GM18868 (cell line): ENCODE data around the gene C17orf58.
"Not testable (repeated sequence)": the region's sequence is repeated elsewhere in the genome, so short reads cannot be mapped to it uniquely, and the experiment has no call there.

ENCODE experiments used
- ATAC-seq: cut with Tn5 transposase; IDR thresholded peaks from one replicate; pipeline ENCODE4 v1.9.1; 2021; ENCODE audit warnings: mild to moderate bottlenecking, moderate library complexity; ENCODE audit not compliant: unreplicated experiment

The C17orf58 gene

DNA sequence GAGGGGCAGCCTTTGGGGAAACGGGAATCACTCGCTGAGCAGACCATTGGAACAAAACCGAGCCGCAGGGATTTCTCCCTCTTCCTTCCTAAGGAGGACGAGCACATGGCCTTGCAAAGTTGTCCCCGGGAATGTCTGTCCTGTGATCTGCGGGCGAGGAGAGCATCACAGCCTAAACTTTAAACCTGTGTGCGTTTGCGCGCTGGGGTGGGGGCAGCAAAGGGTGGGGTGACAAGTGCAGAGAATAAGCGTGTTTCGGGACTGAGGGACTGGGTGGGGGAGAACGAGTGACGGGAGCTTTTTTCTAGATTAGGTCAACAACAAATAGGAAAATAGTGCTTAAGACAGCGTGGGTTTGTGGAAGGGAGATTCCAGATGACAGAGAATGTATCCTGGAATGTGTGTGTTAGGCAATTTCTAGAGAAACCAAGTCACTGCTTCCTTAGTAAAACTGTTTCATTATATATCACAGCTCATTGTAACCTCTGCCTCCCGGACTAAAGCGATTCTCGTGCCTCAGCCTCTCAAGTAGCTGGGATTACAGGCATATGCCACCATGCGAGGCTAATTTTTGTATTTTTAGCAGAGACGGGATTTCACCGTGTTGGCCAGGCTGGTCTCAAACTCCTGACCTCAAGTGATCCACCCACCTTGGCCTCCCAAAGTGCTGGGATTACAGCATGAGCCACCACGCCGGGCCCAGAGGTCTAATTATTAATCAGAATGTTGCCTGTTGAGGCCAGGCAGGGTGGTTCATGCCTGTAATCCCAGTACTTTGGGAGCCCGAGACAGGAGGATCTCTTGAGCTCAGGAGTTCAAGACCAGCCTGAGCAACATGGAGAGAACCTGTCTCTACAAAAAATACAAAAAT, at the start of gene C17orf58:
C17orf58 (minus strand) TSS at position 169 of the 871 bp plus-strand sequence. CDS start 271 bp downstream, outside the sequence.
- not testable (repeated sequence) for ATAC-seq

GRCh38 chr17:68036304-68037147, 40.3 kb upstream of the C17orf58 start:
- no peak for ATAC-seq

DNA sequence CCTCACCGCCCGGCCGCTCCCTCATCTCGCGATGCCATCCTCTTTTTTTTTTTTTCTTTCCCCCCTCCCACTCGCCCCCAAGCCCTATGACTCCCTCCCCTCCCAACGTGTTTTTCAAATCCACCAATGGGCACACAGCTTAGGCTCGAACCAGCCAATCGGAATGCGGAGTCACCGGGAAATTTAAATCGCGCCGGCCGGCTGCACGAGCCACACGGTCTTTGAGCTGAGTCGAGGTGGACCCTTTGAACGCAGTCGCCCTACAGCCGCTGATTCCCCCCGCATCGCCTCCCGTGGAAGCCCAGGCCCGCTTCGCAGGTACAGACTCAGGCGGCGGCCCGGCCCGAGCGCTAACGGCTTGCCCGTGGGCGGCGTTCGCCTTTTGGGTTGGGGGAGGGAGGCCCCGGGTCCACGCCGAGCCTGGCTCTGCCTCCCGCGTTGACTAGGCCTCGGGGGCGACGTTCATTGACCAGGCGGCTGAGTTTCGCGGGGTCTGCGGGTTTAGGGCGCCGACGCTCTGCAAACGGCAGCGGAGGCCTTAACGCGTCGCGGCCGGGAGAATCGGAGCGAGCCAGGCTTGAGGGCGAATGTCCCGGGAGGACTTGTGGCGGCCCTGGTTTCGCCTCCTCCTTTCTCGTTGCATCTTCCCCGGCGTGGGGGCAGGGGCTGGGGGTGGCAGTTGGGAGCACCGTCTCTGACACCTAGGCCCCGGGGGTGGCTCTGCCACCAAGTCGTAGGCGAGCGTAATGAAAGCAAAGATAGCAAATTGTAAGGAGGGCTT, 39.4 kb upstream of the C17orf58 start, which contains the start of gene KPNA2:
KPNA2 (plus strand) TSS at position 213 of the 781 bp plus-strand sequence. CDS start 1,398 bp downstream, outside the sequence.
- ATAC-seq = peak; percentile 91

GRCh38 chr17:68035131-68035522, 38.9 kb upstream of the C17orf58 start:
- ATAC-seq = peak; percentile 92

DNA sequence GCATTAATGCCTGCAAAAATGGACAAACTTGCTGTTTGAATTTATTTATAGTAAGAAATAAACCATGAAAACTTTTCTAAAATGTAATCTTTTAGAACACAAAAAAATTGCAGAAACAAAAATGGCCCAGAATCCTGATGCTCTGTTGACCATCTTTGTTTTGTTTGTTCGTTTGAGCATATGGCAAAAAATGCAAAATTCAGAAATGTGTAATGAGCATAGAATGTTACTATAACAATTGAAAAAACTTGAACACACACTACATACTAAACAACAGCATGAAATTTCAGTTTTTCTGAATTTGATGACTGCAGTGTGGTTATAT, 38.1 kb upstream of the C17orf58 start:
- ATAC-seq = no peak

GRCh38 chr17:68033636-68034451, 37.6 kb upstream of the C17orf58 start:
- ATAC-seq = no peak

DNA sequence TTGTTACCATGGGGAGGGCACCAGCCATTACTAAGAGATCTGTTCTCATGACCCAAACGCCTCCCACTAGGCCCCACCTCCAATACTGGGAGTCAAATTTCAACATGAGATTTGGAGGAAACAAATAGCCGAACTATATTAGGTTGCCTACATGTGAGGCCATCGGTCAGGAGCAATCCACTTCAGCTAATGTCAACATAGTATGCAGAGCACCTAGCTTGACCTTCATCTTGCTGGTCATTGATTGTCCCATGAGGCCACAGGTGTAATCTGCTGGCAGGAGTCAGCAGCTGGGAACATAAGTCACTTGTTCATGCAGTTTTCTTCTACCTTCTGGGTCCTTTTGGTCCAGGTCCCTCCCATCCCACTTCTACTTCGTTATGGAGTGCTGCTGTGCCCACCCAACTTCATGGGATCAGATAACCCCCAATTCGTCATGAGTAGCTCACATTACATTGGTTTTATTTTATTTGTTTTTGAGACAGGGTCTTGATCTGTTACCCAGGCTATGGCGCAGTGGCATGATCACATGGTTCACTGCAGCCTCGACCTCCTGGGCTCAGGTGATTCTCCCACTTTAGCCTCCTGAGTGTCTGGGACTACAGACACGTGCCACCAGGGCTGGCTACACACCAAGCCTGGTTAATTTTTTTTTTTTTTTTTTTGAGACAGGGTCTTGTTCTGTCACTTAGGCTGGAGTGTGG, 33.4 kb upstream of the C17orf58 start:
- ATAC-seq = no peak

DNA sequence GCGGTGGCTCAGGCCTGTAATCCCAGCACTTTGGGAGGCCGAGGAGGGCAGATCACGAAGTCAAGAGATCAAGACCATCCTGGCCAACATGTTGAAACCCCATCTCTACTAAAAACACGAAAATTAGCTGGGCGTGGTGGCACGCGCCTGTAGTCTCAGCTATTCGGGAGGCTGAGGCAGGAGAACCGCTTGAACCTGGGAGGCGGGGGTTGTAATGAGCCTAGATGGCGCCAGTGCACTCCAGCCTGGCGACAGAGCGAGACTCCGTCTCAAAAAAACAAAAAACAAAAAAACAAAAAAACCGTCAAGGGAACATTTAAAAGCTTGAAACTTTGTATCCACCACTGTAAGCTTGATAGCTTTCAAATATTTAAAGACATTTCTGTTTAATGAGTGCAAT, 26.3 kb upstream of the C17orf58 start:
- not testable (repeated sequence) for ATAC-seq

- ATAC-seq = no peak
These were observed 25.7 kb upstream of the C17orf58 start for GRCh38 chr17:68021963-68022362.

GRCh38 chr17:68020791-68021190, 24.5 kb upstream of the C17orf58 start:
- ATAC-seq = not testable (repeated sequence)

GRCh38 chr17:68020409-68020756, 24.1 kb upstream of the C17orf58 start:
- ATAC-seq = no peak

- peak; percentile 95 for ATAC-seq
These were observed 23.6 kb upstream of the C17orf58 start for GRCh38 chr17:68019675-68020408.

DNA sequence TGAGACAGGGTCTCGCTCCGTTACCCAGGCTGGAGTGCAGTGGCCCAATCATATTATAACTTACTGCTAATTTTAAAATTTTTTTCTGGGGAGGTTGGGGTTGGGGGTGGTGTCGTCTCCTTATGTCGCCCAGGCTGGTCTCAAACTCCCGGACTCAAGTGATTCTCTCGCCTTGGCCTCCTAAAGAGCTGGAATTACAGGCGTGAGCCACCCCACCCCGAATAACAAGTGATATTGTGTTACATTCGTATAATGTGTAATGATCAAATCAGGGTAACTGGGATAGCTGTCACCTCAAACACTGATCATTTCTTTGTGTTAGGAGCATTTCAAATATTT, 23.0 kb upstream of the C17orf58 start:
- ATAC-seq = no peak

DNA sequence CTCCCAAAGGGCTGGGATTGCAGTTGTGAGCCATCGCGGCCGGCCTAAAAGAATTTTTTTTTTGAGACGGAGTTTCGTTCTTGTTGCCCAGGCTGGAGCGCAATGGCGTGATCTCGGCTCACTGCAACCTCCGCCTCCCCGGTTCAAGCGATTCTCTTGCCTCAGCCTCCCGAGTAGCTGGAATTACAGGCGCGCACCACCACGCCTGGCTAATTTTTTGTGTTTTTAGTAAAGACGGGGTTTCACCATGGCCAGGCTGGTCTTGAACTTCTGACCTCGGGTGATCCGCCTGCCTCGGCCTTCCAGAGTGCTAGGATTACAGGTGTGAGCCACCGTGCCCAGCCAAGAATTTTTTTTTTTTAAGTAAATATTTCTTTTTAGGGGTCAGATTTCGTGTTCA, 22.2 kb upstream of the C17orf58 start:
- ATAC-seq = not testable (repeated sequence)

GRCh38 chr17:68016838-68017237, 20.6 kb upstream of the C17orf58 start:
- ATAC-seq = no peak

GRCh38 chr17:68015081-68015723, 18.9 kb upstream of the C17orf58 start:
- ATAC-seq = no peak

DNA sequence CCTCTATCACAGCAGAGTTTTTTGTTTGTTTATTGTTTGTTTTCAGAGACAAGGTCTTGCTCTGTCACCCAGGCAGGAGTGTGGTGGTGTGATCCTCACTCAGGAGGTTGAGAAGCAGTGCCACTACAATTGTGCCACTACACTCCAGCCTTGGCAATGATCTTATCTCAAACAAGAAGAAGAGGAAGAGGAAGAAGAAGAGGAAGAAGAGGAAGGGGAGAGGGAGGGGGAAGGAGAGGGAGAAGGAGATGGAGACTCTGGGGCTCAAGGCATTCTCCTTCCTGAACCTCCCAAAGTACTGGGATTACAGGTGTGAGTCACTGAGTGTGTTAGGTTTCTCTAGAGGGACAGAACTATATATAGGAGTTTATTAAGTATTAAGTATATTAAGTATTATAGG, 17.1 kb upstream of the C17orf58 start:
- ATAC-seq = no peak

- no peak for ATAC-seq
These were observed 15.0 kb upstream of the C17orf58 start for GRCh38 chr17:68011199-68011665.
